SW 1271 (cell line): ENCODE results near the gene KRTAP4-7.
"Not testable (repeated sequence)": the region's sequence is repeated elsewhere in the genome, so short reads cannot be mapped to it uniquely, and the experiment has no call there.

Source experiments
- DNase-seq, 2 experiments: peaks; one replicate each; lab custom pipeline; 2025; lab: John Stamatoyannopoulos, UW

Gene KRTAP4-7

GRCh38 chr17:41084100-41084856 is at the start of gene KRTAP4-7:
Gene KRTAP4-7 (plus strand): TSS chr17:41084150. CDS start chr17:41084207, 57 bp downstream.
- DNase-seq, result not testable (repeated sequence)

- DNase-seq, result not testable (repeated sequence)
Measured at GRCh38 chr17:41034346-41034935, 49.5 kb upstream of the KRTAP4-7 start, which contains the start of gene KRTAP1-3. Gene KRTAP1-3 (minus strand): TSS chr17:41034874. CDS start chr17:41034821, 53 bp downstream.

GRCh38 chr17:41037853-41038350 is 46.0 kb upstream of the KRTAP4-7 start:
- DNase-seq, result no peak

- not testable (repeated sequence) for DNase-seq
Measured at GRCh38 chr17:41040783-41041571, 43.0 kb upstream of the KRTAP4-7 start, which contains the start of gene KRTAP1-1. Gene KRTAP1-1 (minus strand): TSS chr17:41041450. CDS start chr17:41041397, 53 bp downstream.

- DNase-seq, result no peak
Measured at GRCh38 chr17:41042953-41043352, 41.0 kb upstream of the KRTAP4-7 start.

GRCh38 chr17:41046735-41047465 is 37.0 kb upstream of the KRTAP4-7 start, which contains the start of gene KRTAP2-1:
Gene KRTAP2-1 (minus strand): TSS chr17:41047316. CDS start chr17:41047267, 49 bp downstream.
- DNase-seq, result not testable (repeated sequence)

- peak in 1 of 2 experiments; percentile 27 for DNase-seq
Measured at GRCh38 chr17:41048441-41048840, 35.5 kb upstream of the KRTAP4-7 start.

DNA sequence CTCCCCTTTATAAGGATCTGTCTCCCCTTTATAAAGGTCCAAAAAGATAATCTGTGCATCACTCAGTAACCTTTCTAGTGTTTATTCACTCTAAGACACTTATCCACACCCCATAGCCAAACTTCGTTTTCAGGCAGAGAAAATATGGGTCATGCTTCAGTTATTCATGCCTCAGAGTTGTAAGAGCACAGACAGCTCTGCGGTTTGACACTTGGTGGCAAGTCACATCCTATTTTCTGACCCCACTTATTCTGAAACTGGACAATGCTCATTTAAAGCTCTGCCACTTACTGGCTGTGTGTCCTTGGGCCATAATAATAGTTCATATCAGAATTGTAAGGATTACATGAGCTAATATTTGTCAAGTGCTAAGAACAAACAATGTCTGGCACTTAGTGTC is 34.8 kb upstream of the KRTAP4-7 start:
- DNase-seq, result peak; percentile 25 to 67

DNA sequence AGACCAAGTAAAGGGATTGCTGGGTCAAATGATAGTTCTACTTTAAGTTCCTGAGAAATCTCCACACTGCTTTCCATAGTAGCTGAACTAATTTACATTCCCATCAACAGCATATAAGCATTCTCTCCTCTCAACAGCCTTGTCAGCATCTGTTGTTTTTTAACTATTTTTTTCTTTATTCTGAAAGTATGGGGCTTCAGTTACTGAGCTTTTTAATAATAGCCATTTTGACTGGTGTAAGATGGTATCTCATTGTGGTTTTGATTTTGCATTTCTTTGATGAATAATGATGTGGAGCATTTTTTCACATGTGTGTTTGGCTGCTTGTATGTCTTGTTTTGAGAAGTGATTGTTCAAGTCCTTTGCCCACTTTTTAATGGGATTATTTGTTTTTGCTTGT is 31.4 kb upstream of the KRTAP4-7 start:
- no peak for DNase-seq

DNA sequence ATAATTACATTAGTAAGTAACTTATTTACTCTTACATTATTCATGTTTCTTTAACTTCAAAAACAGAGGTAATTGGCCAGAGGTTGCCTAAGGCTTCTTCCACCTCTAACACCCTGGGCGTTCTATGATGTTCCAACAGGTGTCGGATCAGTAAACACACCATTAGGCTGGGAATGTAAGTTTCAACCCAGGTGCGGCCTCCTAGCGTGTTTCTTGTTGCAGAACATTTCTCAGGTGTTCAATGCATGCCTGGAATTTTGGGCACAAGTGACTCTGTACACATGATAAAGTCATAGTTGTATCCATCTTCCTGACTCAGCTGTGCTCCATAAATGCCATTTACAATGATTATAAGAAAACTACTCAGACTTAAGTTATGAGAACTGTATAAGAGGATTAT is 29.9 kb upstream of the KRTAP4-7 start:
- DNase-seq, result no peak

DNA sequence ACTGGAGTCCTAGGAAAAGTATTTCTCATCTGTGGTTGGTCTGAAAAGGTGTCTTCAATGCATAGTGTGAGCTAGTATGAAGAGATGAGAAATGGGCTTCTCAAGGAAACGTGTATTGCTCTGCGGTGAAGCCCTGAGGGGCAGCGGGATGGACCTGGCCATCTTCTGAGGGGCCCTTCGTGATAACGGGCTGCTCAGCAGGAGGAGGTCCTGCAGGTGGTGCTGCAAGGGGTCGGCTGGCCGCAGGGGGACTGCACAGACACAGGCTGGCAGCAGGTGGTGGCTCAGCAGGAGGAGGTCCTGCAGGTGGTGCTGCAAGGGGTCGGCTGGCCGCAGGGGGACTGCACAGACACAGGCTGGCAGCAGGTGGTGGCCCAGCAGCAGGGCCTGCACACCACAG is 29.4 kb upstream of the KRTAP4-7 start:
- not testable (repeated sequence) for DNase-seq

DNA sequence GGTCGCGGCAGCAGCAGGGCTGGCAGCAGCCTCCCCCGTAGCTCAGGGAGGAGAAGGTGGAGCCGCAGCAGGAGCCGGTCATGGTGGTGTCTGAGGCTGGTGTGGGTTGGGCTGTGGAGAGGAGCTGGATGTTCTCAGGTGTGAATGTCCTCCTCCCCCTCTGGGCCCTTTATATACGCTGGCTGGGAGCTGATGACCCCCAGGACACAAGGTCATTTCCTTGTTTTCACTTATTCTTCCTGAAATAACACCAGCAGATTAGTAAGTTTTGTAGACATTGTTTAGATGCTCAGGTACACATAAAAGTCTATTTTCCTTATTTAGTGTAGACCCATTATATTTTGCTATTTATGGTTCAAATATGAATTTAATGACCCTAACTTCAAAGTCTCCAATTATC is 28.8 kb upstream of the KRTAP4-7 start, which contains the start of gene KRTAP2-2:
Gene KRTAP2-2, minus strand, starts transcription at position 101 of the 400 bp plus-strand sequence. Its CDS starts 19 bp downstream, at position 82.
- not testable (repeated sequence) for DNase-seq

- no peak for DNase-seq
Measured at GRCh38 chr17:41057547-41057946, 26.4 kb upstream of the KRTAP4-7 start.

GRCh38 chr17:41058741-41059140 is 25.2 kb upstream of the KRTAP4-7 start:
- no peak for DNase-seq

DNA sequence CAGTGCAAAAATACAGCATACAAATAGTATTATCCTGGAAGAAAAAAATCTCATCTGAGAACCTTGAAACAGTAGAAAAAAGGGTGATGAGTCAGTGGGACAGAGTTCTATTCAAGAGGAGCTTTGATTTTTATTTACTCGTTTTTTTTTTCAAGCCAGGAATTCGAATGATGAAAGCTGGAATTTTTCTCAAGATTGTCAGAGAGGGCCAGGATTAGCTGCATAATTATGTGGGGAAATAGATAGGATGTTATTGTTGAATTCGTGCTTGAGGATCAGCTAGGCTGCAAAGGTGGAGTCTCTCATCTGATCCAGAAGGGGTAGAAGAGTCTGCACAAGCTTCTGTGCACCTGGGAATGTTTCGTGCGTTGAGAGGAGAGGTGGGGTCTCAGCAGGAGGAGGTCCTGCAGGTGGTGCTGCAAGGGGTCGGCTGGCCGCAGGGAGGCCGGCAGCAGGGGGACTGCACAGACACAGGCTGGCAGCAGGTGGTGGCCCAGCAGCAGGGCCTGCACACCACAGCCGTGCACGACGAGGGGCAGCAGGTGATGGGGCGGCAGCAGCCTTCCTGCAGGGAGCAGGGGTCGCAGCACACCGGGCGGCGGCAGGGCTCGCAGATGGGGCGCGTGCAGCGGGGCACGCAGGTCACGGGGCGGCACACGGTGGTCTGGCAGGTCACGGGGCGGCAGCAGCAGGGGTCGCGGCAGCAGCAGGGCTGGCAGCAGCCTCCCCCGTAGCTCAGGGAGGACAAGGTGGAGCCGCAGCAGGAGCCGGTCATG is 24.5 kb upstream of the KRTAP4-7 start:
- DNase-seq, result peak; percentile 47 to 68

GRCh38 chr17:41060052-41060604 is 23.8 kb upstream of the KRTAP4-7 start, which contains the start of gene KRTAP2-3:
Gene KRTAP2-3 (minus strand): TSS chr17:41060114. CDS start chr17:41060050, 64 bp downstream.
- DNase-seq, result peak; percentile 70 to 84

- peak; percentile 60 to 76 for DNase-seq
Measured at GRCh38 chr17:41061964-41062363, 22.0 kb upstream of the KRTAP4-7 start.

GRCh38 chr17:41063449-41063848 is 20.5 kb upstream of the KRTAP4-7 start:
- DNase-seq, result no peak

DNA sequence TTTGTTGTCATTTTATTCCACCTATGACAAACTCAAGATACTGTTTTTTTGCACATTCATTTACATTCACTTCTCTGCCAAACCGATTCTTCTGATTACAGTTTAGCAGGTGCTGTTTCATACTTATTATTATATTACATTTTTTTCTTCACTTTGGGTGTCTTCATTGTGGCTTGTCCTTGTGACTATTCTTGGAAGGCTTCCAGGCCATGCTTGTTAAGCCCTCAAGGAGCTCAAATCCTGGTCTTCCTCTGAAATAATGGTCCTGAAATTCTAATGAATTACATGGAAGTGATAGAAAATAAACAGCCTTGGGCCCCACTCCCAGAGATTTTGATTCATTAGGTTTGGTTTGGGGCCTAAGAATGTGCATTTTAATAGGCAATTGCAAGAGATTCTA is 19.6 kb upstream of the KRTAP4-7 start:
- no peak for DNase-seq
